CD4-positive, alpha-beta T cell treated with Interleukin-17A for 1 hour (primary cell): ENCODE data around the gene DCN.

ENCODE experiments used
- DNase-seq: peaks from one replicate; pipeline ENCODE4 v3.0.0-alpha.2; 2020

Gene DCN

GRCh38 chr12:91129662-91130362, 52.8 kb downstream of the DCN start:
- no peak for DNase-seq

GRCh38 chr12:91127751-91128150, 54.9 kb downstream of the DCN start:
- no peak for DNase-seq

GRCh38 chr12:91127306-91127705, 55.3 kb downstream of the DCN start:
- no peak for DNase-seq

- no peak for DNase-seq
Measured at GRCh38 chr12:91126516-91126915, 56.1 kb downstream of the DCN start.

GRCh38 chr12:91123236-91123916, 59.2 kb downstream of the DCN start:
- DNase-seq: no peak

GRCh38 chr12:91120781-91121180, 61.8 kb downstream of the DCN start:
- DNase-seq: no peak

GRCh38 chr12:91119089-91119488, 63.5 kb downstream of the DCN start:
- DNase-seq: no peak

GRCh38 chr12:91113621-91114020, 69.0 kb downstream of the DCN start:
- no peak for DNase-seq

GRCh38 chr12:91111366-91112325, 71.0 kb downstream of the DCN start, which contains the start of gene LUM:
LUM (minus strand) TSS chr12:91111494; CDS start chr12:91108979, 2,515 bp downstream.
- no peak for DNase-seq

GRCh38 chr12:91110311-91110924, 72.2 kb downstream of the DCN start:
- no peak for DNase-seq

GRCh38 chr12:91109581-91110310, 72.9 kb downstream of the DCN start:
- DNase-seq: no peak

GRCh38 chr12:91109148-91109564, 73.5 kb downstream of the DCN start:
- peak; percentile 5 for DNase-seq

- DNase-seq: no peak
Measured at GRCh38 chr12:91108196-91108755, 74.3 kb downstream of the DCN start.

GRCh38 chr12:91106283-91106682, 76.3 kb downstream of the DCN start:
- no peak for DNase-seq

- no peak for DNase-seq
Measured at GRCh38 chr12:91105807-91106206, 76.8 kb downstream of the DCN start.

GRCh38 chr12:91104812-91105466, 77.7 kb downstream of the DCN start:
- DNase-seq: no peak

- no peak for DNase-seq
Measured at GRCh38 chr12:91103624-91104023, 79.0 kb downstream of the DCN start.

GRCh38 chr12:91103101-91103500, 79.5 kb downstream of the DCN start:
- no peak for DNase-seq

GRCh38 chr12:91100906-91101305, 81.7 kb downstream of the DCN start:
- DNase-seq: no peak

GRCh38 chr12:91099836-91100235, 82.8 kb downstream of the DCN start:
- DNase-seq: no peak

GRCh38 chr12:91099341-91099740, 83.3 kb downstream of the DCN start:
- DNase-seq: no peak
